AG04449 (cell line): ENCODE results near the gene RNASET2.

Experiments used
- CTCF ChIA-PET: fragments of 350-600 bp; formaldehyde crosslinking; extraction: SDS; loops from one replicate; lab custom pipeline; 2021; ENCODE audit warnings: antibody characterized with exemption; lab: Yijun Ruan, JAX
- POLR2A ChIA-PET: fragments of 400-600, 350-600 bp; formaldehyde crosslinking; extraction: SDS; loops from one replicate; lab custom pipeline; 2020; ENCODE audit warnings: antibody characterized with exemption, inconsistent platforms; lab: Yijun Ruan, JAX
- DNase-seq: peaks from one replicate; pipeline ENCODE4 v3.0.0-alpha.2; 2010; ENCODE audit warnings: low read depth, low spot score
- H3K4me3 ChIP-seq: 2 replicates; pipeline ENCODE4 v1.5.1; 2011; ENCODE audit warnings: low read depth, mild to moderate bottlenecking, control low read depth, low read length
- TF ChIP-seq, protein P1 (sequence below): IDR thresholded peaks from one replicate; pipeline ENCODE4 v1.5.1; 2011; ENCODE audit warnings: mild to moderate bottlenecking, moderate library complexity, low read length, control low read depth, inconsistent platforms; ENCODE audit not compliant: insufficient read depth; ENCODE audit errors: missing control alignments

The RNASET2 gene

DNA sequence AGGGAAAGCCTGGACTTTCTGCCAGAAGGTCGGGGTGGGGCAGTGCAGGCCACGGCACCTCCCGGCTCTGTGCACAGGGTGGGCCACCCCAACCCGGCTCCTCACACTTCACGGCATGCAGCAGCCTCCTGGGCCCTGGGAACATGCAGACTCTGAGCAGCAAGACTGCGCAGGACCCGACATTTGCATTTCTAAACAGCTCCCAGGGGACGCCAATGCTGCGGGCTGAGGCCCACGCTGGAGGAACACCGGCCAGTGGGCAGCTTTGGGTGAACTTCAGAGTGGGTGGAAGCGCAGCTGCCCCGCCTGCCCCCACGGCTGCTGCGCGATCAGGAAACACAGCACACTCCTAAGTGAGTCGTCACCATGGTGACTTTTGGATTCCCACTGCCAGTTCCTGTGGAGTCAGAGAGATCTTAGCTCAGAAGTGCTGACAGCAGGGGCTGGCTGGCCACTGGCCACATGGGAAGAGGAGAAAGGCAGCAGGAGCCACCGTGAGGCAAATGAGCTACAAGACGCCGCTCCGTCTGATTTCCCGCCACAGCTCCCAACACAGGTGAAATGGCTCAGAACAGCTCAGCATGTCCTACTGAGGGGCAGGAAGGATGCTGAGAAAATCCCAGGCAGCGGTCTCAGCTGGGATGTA is 52.1 kb downstream of the RNASET2 start:
- no peak for DNase-seq
- TF ChIP-seq, protein P1, sequence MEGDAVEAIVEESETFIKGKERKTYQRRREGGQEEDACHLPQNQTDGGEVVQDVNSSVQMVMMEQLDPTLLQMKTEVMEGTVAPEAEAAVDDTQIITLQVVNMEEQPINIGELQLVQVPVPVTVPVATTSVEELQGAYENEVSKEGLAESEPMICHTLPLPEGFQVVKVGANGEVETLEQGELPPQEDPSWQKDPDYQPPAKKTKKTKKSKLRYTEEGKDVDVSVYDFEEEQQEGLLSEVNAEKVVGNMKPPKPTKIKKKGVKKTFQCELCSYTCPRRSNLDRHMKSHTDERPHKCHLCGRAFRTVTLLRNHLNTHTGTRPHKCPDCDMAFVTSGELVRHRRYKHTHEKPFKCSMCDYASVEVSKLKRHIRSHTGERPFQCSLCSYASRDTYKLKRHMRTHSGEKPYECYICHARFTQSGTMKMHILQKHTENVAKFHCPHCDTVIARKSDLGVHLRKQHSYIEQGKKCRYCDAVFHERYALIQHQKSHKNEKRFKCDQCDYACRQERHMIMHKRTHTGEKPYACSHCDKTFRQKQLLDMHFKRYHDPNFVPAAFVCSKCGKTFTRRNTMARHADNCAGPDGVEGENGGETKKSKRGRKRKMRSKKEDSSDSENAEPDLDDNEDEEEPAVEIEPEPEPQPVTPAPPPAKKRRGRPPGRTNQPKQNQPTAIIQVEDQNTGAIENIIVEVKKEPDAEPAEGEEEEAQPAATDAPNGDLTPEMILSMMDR, result no peak
- POLR2A ChIA-PET, result no interaction called here
- H3K4me3 ChIP-seq, result no peak overlapping the region
- CTCF ChIA-PET, result no interaction called here

- ChIA-PET CTCF (no interaction called here), POLR2A (no interaction called here)
- TF ChIP-seq, protein P1, result no peak
These were observed 52.9 kb downstream of the RNASET2 start for GRCh38 chr6:166903500-166903899.

GRCh38 chr6:166903027-166903426 is 53.3 kb downstream of the RNASET2 start:
- H3K4me3 ChIP-seq, result no peak overlapping the region
- ChIA-PET CTCF (no interaction called here), POLR2A (no interaction called here)
- DNase-seq, result no peak
- TF ChIP-seq, protein P1, result no peak

More at GRCh38 chr6:166903500-166903899, 52.9 kb downstream of the RNASET2 start:
- DNase-seq, result no peak
- H3K4me3 ChIP-seq, result no peak overlapping the region

GRCh38 chr6:166902211-166902755 is 54.1 kb downstream of the RNASET2 start:
- DNase-seq, result no peak
- ChIA-PET POLR2A (no interaction called here), CTCF (no interaction called here)
- no peak overlapping the region for H3K4me3 ChIP-seq
- TF ChIP-seq, protein P1, result no peak

- no peak overlapping the region for H3K4me3 ChIP-seq
- no peak for DNase-seq
- TF ChIP-seq, protein P1, result no peak
- ChIA-PET POLR2A (no interaction called here), CTCF (no interaction called here)
These were observed 54.7 kb downstream of the RNASET2 start for GRCh38 chr6:166901626-166902025.

DNA sequence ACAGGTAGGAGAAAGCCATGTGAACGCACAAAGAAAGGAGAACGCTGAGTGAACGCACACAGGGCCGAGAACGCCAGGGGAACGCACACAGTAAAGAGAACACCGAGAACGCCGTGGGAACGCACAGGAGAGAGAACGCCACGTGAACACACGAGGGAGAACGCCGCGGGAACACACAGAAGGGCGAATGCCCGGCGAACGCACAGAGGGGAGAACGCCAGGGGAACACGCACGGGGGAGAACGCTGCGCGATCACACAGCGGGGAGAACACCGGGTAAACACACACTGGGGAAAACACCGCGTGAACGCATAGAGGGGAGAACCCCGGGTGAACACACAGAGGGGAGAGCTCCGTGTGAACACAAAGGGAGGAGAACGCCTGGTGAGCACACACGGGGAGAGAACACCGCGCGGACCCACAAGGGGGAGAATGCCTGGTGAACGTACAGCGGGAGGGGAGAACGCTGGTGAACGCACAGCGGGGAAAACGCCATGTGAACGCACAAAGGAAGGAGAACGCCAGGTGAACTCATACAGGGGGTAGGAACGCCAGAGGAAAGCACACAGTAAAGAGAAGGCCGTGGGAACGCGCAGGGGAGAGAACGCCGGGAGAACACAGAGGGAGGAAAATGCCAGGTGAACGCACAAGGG is 55.3 kb downstream of the RNASET2 start:
- TF ChIP-seq, protein P1, result no peak
- no peak for DNase-seq
- POLR2A ChIA-PET, result no interaction called here

More for the DNA sequence above, 55.3 kb downstream of the RNASET2 start:
- no peak overlapping the region for H3K4me3 ChIP-seq
- CTCF ChIA-PET, result no interaction called here
